HTR-8/SVneo (cell line): ENCODE data around the gene RNF43.

Source experiments
- DNase-seq: peaks from one replicate; pipeline ENCODE4 v3.0.0; 2011; ENCODE audit warnings: low spot score, mixed read lengths; ENCODE audit not compliant: insufficient read length
- FAIRE-seq: peaks from 2 replicates; lab custom pipeline; 2011; peaks lifted over from hg19 to GRCh38; lab: Jason Lieb, UNC

Gene RNF43

GRCh38 chr17:58368860-58369213 lies 48.5 kb downstream of the RNF43 start:
- FAIRE-seq: peak; percentile 55

More at GRCh38 chr17:58368860-58369213, 48.5 kb downstream of the RNF43 start:
- DNase-seq: no peak
